Activated T-helper 2 cell treated with anti-CD3 and anti-CD28 coated beads, Interferon-gamma antibody, Interleukin-2, Interleukin-4, amounts not matched to agents 10 μg/mL and 5 μg/mL and 100 μg/mL, durations not matched to agents 14 hours and 24 hours and 36 hours (primary cell): Measurements from ENCODE around the gene PSMB7. TPM values are rescaled to one million over a fixed set of nuclear protein-coding genes. Genes with fewer than 3 reads are reported as not detected.

Experiments
- DNase-seq: peaks from one replicate; pipeline ENCODE4 v3.0.0; 2021; ENCODE audit warnings: low spot score
- H3K27ac Mint-ChIP-seq: one replicate; pipeline ENCODE4 v1.8.0; 2021; ENCODE audit warnings: mixed read lengths
- H3K27me3 Mint-ChIP-seq: one replicate; pipeline ENCODE4 v1.8.0; 2021; ENCODE audit warnings: low read depth, mixed read lengths
- H3K36me3 Mint-ChIP-seq: one replicate; pipeline ENCODE4 v1.8.0; 2021; ENCODE audit warnings: low read depth, mixed read lengths
- H3K4me1 Mint-ChIP-seq: one replicate; pipeline ENCODE4 v1.8.0; 2021; ENCODE audit warnings: low read depth, mixed read lengths
- H3K4me3 Mint-ChIP-seq: one replicate; pipeline ENCODE4 v1.8.0; 2021; ENCODE audit warnings: low read depth, mild to moderate bottlenecking, moderate library complexity, mixed read lengths
- H3K9me3 Mint-ChIP-seq: one replicate; pipeline ENCODE4 v1.8.0; 2021; ENCODE audit warnings: mixed read lengths
- intact Hi-C: fragments of 100-400 bp; cut with micrococcal nuclease; formaldehyde crosslinking; loops from one replicate; pipeline ENCODE4 v1.15.1; 2023
- total RNA-seq: library from RNA; stranded (reverse); gene quantifications from 2 replicates; pipeline ENCODE4 v1.2.3, GENCODE V29; 2022

The PSMB7 gene
- total RNA-seq, 1 donor from 2014 or later, result 211 TPM

DNA sequence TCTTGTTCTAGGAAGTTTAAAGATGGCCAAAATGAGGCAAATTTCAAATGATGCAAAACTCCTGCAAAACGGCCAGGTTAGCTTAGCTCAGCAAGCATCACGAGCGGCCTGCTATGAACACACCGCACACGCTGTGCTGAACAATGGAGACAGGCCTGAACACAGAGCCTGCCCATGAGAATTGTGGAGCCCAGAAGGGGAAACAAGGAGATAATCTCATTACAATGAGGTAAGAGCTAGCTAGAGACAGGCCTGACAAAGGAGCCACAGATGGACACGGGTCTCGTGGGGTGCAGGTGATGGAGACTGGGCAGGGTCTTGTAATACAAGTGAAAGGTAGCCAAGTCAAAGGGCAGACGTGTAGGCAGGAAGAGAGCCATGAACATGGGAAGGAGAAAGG lies 50.2 kb downstream of the PSMB7 start:
- no peaks in the 10 kb centered on the region for H3K27me3 Mint-ChIP-seq
- no peak overlapping the region for H3K27ac Mint-ChIP-seq
- H3K4me3 Mint-ChIP-seq, result no peak overlapping the region
- no peaks in the 10 kb centered on the region for H3K9me3 Mint-ChIP-seq
- peaks cover 16% of the 10 kb centered on the region for H3K36me3 Mint-ChIP-seq
- intact Hi-C loops, result no loop called here
- no peak for DNase-seq
- H3K4me1 Mint-ChIP-seq, result peaks cover 20% of the 10 kb centered on the region

DNA sequence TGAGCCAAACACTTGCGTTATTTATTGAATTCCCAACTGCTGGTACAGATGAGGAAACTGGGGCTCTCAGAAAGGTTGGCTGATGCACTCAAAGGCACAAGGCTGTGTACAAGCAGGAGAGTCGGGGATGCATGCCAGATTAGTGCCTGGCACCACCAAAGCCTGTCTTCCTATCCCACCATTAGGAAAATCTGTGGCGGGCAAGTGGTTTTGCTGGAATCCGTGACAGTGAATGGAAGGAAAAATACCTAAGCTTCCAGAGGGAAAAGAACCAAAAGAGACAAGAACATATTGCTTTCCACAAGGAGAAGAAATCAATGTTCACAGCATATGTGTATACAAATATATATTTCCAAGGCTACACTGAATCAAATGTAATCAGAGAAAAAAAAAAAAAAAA lies 51.1 kb downstream of the PSMB7 start:
- Mint-ChIP-seq H3K36me3 (peaks cover 16% of the 10 kb centered on the region), H3K4me1 (peaks cover 25% of the 10 kb centered on the region), H3K27me3 (no peaks in the 10 kb centered on the region), H3K4me3 (no peak overlapping the region), H3K9me3 (no peaks in the 10 kb centered on the region), H3K27ac (no peak overlapping the region)
- no peak for DNase-seq
- intact Hi-C loops, result no loop called here

- Mint-ChIP-seq H3K36me3 (peaks cover 16% of the 10 kb centered on the region), H3K4me1 (peaks cover 26% of the 10 kb centered on the region)
- intact Hi-C loops, result no loop called here
Measured at GRCh38 chr9:124363326-124364096, 51.7 kb downstream of the PSMB7 start.

DNA sequence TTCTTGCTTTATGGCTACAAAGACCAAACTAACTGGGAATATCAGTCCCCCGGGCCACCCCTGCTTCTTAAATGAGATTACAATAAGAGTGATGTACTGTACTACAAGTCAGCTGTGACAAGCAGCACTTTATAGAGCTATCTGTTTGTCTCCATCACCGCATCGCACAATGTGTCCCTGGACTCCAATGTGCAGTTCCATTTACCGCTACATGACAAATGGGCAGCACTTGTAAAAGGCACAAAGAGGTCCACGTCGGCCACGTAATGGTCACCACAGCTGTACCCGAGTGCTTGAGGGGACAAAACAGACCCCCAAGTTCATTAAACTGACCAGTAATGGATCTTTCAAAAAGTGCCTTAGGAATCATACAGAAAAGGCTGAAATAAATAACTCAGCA lies 54.1 kb downstream of the PSMB7 start:
- no peaks in the 10 kb centered on the region for H3K27me3 Mint-ChIP-seq
- H3K4me1 Mint-ChIP-seq, result peaks cover 23% of the 10 kb centered on the region
- peaks cover 25% of the 10 kb centered on the region for H3K36me3 Mint-ChIP-seq
- intact Hi-C loops, result no loop called here
- no peak for DNase-seq
- H3K9me3 Mint-ChIP-seq, result no peaks in the 10 kb centered on the region
- no peak overlapping the region for H3K27ac Mint-ChIP-seq
- H3K4me3 Mint-ChIP-seq, result no peak overlapping the region

More at GRCh38 chr9:124363326-124364096, 51.7 kb downstream of the PSMB7 start:
- Mint-ChIP-seq H3K27ac (no peak overlapping the region), H3K9me3 (no peaks in the 10 kb centered on the region), H3K4me3 (no peak overlapping the region), H3K27me3 (no peaks in the 10 kb centered on the region)
- no peak for DNase-seq

DNA sequence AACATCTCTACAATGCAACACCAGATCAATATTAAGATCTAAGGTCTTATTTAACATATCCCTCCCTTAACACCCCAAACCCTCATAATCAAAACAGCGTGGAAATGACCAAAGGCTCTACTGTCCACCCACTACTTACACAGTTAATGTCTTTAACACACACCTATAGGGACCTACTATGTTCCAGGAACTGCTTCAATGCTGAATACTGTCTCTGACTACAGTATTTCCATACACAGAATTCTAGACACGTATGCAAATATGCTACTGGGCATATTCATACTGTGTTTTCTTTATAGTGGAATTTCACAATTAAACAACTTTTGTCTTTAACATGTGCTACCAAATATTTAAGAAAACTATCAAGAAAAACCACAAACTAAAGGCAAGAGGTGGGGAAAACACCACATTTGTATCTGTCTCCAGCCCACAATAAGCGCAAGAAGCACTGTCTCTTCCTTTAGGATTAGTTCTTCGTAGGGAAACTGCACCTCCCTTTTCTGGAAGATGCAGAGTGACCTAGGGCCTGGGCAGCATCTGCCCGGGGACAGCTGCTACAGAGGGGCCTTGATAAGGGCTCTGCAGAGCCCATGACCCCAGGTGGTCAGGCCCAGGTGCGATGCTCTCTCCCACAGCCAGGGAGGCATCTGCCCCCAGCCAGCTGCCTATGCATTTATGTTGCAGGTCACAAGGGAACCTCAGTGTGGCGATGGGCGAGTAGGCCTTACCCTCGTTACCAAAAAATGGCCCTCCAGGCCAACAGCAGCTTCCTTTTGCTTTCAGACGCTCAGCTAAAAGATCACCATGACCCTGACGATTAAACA lies 55.2 kb downstream of the PSMB7 start:
- no peak for DNase-seq
- Mint-ChIP-seq H3K36me3 (peaks cover 24% of the 10 kb centered on the region), H3K9me3 (no peaks in the 10 kb centered on the region), H3K4me1 (peaks cover 23% of the 10 kb centered on the region), H3K4me3 (no peak overlapping the region), H3K27me3 (no peaks in the 10 kb centered on the region), H3K27ac (peak overlapping the region; percentile 1)
- intact Hi-C loops, result no loop called here

DNA sequence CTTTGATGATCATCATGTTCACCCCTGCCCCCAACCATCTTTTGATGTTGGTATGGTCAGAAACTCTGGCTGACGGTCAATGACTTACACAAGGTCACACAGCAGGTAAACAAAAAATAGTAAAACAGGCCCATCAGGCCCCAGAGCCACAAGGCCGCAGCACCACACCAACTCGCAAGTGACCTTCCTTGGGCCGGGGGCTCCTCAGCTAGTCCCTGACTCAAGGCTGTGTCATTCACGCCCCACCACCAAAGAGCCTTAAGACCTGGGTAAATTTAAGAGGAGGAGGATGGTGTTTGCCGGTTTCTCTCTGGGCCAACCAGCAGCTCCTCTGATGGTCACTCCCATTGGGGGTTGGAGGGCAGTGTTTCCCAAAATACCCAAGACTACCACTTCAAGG lies 55.8 kb downstream of the PSMB7 start:
- no peak for DNase-seq
- Mint-ChIP-seq H3K9me3 (no peaks in the 10 kb centered on the region), H3K4me3 (no peak overlapping the region), H3K4me1 (peaks cover 23% of the 10 kb centered on the region), H3K27ac (peak overlapping the region; percentile 1), H3K36me3 (peaks cover 25% of the 10 kb centered on the region), H3K27me3 (no peaks in the 10 kb centered on the region)
- intact Hi-C loops, result no loop called here

- no peaks in the 10 kb centered on the region for H3K27me3 Mint-ChIP-seq
- peaks cover 23% of the 10 kb centered on the region for H3K4me1 Mint-ChIP-seq
- H3K27ac Mint-ChIP-seq, result no peak overlapping the region
- peaks cover 26% of the 10 kb centered on the region for H3K36me3 Mint-ChIP-seq
- no peak for DNase-seq
- H3K9me3 Mint-ChIP-seq, result no peaks in the 10 kb centered on the region
- intact Hi-C loops, result no loop called here
- no peak overlapping the region for H3K4me3 Mint-ChIP-seq
Measured at GRCh38 chr9:124358631-124359030, 56.6 kb downstream of the PSMB7 start.

- Mint-ChIP-seq H3K4me3 (peak overlapping the region; percentile 31), H3K4me1 (peaks cover 23% of the 10 kb centered on the region), H3K9me3 (no peaks in the 10 kb centered on the region), H3K36me3 (peaks cover 33% of the 10 kb centered on the region), H3K27ac (peak overlapping the region; percentile 57), H3K27me3 (no peaks in the 10 kb centered on the region)
- DNase-seq, result no peak
- intact Hi-C loops, result no loop called here
Measured at GRCh38 chr9:124357721-124358361, 57.4 kb downstream of the PSMB7 start.

DNA sequence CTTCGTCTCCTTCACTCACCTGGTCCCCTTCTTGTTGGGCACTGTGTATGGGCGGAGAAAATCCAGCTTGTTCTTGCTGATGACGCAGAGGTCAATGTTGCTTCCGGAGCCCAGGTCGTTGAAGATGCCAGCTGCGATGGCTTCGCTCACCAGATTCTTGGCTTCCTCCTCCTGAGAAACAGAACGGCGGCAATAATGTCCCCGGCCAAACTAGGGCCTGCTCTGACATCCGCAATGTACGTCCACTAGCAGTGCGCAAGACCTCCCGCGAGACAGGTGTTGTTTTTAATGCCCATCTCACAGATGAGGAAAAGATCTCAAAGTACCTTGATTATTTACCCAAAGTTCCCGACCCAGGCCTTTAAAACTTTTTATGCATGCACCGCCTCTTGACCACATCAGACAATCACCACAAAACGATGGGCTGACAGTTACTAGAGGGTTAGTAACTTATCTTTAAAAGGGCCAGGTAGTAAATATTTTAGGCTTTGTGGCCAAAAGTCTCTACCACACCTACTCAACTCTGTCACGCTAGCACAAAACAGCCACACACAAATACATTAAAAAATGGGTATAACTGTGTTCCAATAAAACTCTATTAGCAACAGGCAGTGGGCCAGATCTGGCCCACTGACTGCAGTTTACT lies 58.4 kb downstream of the PSMB7 start:
- peaks cover 43% of the 10 kb centered on the region for H3K36me3 Mint-ChIP-seq
- H3K4me3 Mint-ChIP-seq, result peak overlapping the region; percentile 31
- intact Hi-C loops, result no loop called here
- H3K27ac Mint-ChIP-seq, result peak overlapping the region; percentile 57
- H3K9me3 Mint-ChIP-seq, result no peaks in the 10 kb centered on the region
- H3K27me3 Mint-ChIP-seq, result no peaks in the 10 kb centered on the region
- H3K4me1 Mint-ChIP-seq, result peaks cover 23% of the 10 kb centered on the region
- no peak for DNase-seq

DNA sequence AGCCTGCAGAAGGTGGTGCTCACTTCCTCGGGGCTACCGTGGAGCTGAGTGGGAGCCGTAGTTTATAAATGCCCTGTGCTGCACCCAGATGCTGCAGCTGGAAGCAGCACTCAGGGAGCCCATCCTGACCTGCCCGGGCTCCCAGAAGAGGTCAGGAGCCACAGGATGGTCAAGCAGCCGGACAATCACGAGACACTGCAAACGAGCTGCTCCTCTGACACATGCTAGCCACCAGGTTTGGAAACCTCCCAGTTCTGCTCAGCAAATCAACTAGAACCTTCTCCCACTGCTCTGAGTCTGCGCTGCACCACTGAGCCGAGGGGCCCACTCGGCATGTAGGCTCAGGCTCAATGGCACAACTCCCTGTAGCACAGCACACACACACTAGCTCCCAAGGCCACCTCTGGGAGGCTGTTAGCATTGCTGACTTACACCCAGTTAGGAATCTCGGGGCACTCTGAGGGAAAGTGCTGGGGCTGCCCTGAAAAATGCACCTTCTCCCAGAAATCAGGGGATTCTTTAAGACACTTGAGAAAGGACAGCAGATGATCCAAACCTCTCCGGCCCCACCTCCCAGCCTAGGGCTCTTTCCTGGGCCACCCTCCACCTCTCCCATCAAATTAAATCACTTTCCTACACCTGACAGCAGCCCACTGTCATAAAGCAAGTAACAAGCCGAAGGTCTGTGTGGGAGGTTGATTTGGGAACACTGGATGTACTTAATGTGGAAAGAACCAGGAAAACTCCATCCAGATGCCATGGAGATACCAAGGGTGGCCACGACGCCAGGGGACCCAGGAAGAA lies 59.1 kb downstream of the PSMB7 start:
- no peaks in the 10 kb centered on the region for H3K27me3 Mint-ChIP-seq
- no peak for DNase-seq
- H3K36me3 Mint-ChIP-seq, result peaks cover 50% of the 10 kb centered on the region
- intact Hi-C loops, result no loop called here
- H3K27ac Mint-ChIP-seq, result no peak overlapping the region
- H3K4me3 Mint-ChIP-seq, result peak overlapping the region; percentile 42
- H3K4me1 Mint-ChIP-seq, result peaks cover 23% of the 10 kb centered on the region
- H3K9me3 Mint-ChIP-seq, result no peaks in the 10 kb centered on the region

GRCh38 chr9:124355039-124355940 lies 60.0 kb downstream of the PSMB7 start:
- peaks cover 23% of the 10 kb centered on the region for H3K4me1 Mint-ChIP-seq
- H3K9me3 Mint-ChIP-seq, result no peaks in the 10 kb centered on the region
- peak overlapping the region; percentile 42 for H3K4me3 Mint-ChIP-seq
- intact Hi-C loops, result no loop called here
- DNase-seq, result no peak
- H3K27me3 Mint-ChIP-seq, result no peaks in the 10 kb centered on the region
- H3K27ac Mint-ChIP-seq, result no peak overlapping the region
- peaks cover 57% of the 10 kb centered on the region for H3K36me3 Mint-ChIP-seq
